HG02970 (cell line): Measurements from ENCODE around the gene SMYD4.
"Not testable (repeated sequence)": the region's sequence is repeated elsewhere in the genome, so short reads cannot be mapped to it uniquely, and the experiment has no call there.

Experiments
- ATAC-seq: cut with Tn5 transposase; IDR thresholded peaks from one replicate; pipeline ENCODE4 v1.9.1; 2021; ENCODE audit warnings: mild to moderate bottlenecking, moderate library complexity, moderate number of reproducible peaks; ENCODE audit not compliant: unreplicated experiment, low FRiP score

Gene SMYD4, protein sequence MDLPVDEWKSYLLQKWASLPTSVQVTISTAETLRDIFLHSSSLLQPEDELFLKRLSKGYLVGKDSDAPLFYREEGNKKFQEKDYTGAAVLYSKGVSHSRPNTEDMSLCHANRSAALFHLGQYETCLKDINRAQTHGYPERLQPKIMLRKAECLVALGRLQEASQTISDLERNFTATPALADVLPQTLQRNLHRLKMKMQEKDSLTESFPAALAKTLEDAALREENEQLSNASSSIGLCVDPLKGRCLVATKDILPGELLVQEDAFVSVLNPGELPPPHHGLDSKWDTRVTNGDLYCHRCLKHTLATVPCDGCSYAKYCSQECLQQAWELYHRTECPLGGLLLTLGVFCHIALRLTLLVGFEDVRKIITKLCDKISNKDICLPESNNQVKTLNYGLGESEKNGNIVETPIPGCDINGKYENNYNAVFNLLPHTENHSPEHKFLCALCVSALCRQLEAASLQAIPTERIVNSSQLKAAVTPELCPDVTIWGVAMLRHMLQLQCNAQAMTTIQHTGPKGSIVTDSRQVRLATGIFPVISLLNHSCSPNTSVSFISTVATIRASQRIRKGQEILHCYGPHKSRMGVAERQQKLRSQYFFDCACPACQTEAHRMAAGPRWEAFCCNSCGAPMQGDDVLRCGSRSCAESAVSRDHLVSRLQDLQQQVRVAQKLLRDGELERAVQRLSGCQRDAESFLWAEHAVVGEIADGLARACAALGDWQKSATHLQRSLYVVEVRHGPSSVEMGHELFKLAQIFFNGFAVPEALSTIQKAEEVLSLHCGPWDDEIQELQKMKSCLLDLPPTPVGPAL

DNA sequence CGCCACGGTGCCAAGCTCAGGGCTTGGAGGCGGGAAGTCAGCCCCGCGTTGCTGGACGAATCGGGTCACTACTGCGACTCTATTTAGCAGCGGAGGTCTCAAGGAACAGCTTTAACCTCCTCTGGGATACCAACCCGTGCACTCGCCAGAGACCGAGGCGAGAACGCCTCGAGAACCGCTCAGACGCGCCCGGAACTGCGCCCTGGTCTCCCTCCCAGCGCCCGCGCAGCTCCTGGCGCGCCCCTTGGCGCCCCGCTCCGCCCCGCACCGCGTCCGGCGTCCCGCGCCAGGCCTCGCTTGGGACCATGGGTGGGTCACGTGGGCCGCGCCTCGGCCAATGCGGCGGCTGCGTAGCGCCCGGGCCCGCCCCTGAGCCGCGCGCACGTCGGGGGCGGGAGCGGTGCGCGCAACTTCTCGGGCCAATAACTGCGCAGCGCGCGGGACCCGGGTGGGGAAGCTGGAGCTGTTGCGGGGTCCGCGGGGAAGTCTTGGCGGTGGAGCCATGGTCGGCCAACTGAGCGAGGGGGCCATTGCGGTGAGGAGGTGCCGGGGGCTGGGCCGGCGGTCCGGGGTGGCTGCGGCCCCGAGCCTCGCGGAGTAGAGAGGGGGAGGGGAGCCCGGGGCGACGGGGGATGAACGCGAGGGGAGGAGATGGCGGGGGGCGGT is at the start of gene SMYD4, which contains the start of gene RPA1:
TSS of gene SMYD4 (minus strand) at position 311 of the 666 bp plus-strand sequence. CDS start 1,908 bp downstream, outside the sequence.
TSS of gene RPA1 (plus strand) at position 414 of the 666 bp plus-strand sequence. CDS start at position 503, 89 bp downstream.
- peak; percentile 82 for ATAC-seq

DNA sequence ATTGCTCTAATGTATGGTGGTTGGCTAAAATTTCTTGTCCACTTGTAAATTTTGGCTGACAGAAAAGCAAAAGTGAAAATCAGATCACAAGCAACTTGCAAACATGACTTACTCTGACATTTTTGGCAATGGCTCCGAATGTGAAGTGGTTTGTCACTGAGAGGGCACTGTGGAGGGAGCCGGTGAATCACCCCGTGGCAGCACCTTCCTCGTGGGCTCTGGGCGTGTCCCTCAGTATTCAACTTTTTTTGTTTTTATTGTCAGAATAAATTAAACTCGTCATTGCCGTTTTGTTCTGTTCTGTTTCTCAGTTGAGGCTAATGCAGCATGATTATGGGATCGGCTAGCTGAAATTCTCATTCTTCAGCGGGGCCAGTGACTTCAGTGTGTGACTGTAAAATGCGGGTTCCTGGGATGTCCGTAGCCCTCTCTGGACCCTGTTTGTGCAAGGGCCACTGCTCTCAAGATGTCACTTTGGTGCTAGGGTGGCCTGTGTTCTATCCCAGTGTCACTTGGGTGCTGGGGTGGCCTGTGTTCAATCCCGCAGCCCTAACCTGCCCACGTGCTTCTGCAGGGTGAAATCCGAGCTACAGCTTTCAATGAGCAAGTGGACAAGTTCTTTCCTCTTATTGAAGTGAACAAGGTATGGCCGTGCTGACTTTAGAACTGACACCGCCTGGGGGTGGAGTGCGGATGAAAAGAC is 48.9 kb upstream of the SMYD4 start:
- no peak for ATAC-seq

DNA sequence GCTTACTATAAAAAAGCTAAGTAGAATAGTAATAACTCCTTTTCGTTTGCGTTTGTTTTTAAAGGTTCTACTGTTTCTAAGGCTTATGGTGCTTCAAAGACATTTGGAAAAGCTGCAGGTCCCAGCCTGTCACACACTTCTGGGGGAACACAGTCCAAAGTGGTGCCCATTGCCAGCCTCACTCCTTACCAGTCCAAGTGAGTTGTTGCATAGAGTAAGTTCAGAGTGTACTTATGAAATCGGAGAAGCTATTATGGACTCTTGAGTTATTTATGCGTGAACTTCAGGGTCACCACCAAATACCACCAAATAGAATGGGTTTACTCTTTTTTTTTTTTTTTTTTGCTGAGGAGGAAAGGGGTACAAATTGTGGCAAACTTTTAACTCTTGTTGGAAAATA is 45.9 kb upstream of the SMYD4 start:
- no peak for ATAC-seq

DNA sequence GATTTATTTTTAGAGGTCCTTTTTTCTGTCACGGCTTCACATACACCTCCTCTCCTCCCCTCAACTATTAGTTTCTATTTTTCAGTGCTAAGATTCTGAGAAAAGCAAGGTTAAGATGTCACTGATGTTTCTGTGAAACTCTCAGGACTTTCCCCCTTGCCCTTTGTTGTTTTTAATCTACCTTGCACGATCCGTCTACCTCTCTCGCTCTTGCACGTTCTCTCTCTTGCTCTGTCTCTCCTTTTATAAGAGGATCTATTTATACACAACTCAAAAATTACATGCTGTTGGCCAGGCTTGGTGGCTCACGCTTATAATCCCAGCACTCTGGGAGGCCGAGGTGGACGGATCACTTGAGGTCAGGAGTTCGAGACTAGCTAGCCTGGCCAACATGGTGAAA is 43.7 kb upstream of the SMYD4 start:
- ATAC-seq = no peak

DNA sequence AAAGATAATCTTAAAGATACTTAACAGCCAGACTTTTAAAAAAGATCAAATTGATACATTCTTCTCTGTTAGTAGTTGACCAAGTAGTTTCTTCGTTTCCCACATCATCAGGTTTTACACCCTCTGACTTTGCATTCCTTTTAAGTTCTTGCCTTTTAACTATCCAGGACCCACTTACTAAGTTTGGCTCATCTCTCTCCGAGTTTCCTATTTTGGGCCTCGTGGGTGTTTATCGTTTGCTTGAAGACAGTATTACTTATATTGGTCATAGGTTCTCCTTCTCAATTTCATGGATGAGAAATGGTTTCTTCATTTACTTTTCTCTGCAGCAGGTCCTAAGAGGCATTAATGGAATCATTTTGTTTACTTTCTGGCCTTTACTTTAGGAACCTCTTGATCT is 43.3 kb upstream of the SMYD4 start:
- ATAC-seq = no peak

DNA sequence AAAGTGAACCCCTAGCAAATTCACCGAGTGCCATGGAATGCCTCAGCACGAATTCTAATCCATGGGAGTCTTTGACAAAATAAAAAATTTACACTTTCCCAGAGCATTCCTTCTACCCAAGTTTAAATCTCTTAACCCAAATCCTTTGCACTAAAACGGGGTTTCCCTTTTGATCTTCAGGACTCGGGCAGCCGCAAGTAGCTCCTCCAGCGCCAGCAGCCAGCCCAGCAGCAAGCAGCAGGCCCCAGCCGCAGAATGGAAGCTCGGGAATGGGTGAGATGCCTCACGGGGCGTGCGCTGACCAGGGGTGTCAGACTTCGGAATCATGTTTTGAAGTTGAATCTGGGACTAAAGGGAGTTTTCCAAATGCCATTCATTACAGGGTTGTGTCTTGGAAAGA is 42.6 kb upstream of the SMYD4 start:
- ATAC-seq = no peak

DNA sequence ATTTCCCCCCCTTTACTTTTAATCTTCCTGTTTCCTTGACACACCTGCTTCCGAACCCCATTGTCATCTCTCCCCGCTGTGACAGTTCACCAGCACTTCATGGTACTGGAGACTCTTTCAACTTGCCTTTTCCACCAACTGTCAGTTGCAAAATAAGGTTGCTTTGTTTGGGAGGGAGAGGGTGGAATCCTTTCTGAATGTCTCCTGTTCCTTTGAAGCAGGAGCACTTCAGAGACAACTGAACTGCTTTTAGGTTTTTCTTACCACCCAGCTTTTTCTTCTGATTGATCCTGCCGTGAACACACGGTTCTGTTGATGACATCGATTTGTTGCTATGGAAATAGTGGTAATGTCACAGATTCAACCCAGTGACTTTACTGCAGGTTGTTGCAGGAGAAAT is 42.1 kb upstream of the SMYD4 start:
- no peak for ATAC-seq

DNA sequence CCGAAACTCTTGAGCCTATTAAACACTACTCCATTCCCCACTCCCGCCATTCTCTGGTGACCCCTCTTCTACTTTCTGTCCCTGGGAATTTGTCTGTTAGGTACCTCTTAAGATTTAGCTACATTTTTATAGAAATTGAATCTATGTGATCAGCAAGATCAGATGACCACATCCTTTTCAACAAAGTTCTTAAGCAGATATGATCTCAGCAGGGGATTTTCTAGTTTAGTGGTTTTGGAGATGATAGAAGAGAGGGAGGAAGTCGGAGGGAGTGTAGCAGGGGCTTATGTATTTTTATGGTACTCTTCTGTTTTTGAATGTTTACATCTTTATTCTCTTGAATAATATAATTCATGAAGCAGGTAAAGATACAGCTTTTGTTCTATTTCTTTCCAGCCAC is 40.9 kb upstream of the SMYD4 start:
- no peak for ATAC-seq

DNA sequence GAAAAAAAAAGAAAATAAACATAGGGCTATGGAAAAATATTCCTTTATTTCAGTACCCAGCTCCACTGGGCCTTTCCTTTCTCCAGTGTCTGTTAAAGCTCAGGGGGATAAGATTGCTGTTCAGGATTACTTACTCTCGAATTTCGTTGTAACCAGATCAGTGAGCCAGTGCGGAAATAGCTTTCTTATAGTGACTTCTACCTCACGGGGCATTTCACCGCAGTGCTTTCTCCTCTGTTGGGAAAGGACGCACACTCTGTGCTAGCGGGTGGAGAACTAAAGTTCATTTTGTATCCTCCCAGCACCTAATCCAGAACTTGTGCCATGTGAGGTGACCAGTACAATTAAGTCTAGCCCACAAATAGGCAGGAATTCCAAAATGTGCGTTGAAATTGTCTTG is 38.4 kb upstream of the SMYD4 start:
- ATAC-seq = no peak

DNA sequence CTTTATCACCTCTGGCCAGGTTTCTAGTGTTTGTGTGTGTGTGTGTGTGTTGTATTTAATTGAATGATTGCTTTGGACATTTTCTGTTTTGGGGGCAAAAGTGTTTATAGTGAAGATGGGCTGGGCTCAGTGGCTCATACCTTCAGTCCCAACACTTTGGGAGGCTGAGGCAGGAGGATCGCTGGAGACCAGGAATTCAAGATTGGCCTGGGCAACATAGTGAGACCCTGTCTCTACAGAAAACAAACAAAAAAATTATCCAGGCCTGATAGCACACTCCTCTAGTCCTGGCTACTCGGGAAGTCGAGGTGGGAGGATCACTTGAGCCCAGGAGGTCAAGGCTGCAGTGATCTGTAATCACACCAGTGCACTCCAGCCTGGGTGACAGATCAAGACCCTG is 37.6 kb upstream of the SMYD4 start:
- ATAC-seq = no peak

DNA sequence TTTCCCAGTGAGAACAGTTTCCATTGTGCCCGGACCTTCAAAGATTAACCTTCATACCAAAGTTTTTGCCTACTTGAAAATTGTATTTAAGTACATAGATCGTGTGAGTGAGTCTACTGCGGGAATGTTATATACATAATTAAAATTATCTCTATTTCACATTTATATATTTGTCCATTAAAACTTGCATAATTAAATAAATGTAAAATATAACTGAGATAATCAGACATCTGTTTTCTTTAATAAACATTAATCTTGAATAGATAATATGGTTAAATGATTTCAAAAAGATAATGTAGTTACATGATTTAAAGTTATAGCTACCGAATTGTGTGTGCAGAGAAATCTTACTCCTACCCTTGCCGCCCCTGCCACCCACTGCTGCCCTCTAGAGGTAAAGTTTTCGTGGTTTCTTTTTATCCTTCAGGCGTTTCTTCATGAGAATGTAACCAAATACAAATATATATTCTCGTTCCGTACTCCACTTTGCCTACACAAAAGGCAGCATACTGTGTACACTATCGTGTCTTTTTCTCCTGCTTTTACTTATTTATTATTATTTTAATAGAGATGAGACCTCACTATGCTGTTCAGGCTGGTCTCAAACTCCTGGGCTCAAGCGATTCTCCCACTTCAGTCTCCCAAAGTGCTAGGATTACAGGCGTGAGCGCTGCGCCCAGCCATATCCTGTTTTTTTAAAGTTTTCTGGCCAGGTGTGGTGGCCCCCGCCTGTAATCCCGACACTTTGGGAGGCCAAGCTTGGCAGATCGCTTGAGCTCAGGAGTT is 35.7 kb upstream of the SMYD4 start:
- ATAC-seq = no peak

DNA sequence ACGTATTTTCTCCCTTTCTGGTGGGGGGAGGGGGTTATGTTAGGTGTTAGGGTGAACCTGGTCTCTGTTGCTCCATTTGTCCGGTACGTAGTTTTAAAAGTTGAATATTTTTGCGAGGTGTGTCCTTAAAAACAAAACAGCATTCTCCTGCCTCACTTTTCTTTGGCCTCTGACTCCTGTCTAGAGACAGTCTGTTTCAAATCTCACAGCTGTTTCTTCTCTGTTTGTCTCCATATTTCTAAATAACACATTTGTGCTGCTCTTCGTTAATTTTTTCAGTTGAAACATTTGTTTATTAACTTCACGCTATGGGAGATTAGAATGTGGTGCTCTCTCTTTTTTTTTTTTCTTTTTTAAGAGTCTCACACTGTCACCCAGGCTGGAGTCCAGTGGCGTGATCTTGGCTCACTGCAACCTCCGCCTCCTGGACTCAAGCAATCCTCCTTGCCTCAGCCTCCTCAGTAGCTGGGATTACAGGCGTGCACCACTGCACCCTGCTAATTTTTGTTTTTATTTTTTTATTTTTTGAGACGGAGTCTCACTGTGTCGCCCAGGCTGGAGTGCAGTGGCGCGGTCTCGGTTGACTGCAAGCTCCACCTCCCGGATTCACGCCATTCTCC is 31.8 kb upstream of the SMYD4 start:
- no peak for ATAC-seq

DNA sequence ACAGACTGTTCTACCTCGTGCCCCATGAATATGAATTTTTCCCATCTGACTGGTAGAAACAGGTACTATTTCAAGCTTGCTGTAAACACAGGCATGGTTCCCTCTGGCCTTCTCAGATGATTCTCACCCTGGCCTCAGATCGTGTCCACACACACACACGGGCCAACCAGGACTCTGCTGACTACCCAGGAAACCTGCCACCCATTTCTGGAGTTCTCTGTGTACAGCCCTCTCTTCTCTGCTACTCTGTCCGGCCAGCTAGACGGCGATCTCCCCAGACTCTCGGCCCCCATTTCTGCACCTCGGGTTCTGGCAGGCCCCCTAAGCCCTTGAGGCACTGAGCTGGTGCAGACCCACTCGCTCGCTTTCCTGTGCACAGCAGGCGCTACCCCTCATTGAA is 31.3 kb upstream of the SMYD4 start:
- ATAC-seq = no peak

DNA sequence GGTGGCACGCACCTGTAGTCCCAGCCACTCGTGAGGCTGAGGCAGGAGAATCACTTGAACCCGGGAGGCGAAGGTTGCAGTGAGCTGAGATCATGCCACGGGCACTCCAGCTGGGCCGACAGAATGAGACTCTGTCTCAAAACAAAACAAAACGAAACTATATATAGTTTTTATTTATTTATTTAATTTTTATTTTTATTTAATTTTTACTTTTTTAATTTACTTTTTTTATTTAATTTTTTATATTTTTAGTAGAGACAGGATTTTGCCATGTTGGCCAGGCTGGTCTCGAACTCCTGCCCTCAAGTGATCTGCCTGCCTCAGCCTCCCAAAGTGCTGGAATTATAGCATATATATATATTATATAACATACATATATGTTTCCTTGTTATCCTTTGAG is 26.8 kb upstream of the SMYD4 start:
- ATAC-seq = not testable (repeated sequence)

DNA sequence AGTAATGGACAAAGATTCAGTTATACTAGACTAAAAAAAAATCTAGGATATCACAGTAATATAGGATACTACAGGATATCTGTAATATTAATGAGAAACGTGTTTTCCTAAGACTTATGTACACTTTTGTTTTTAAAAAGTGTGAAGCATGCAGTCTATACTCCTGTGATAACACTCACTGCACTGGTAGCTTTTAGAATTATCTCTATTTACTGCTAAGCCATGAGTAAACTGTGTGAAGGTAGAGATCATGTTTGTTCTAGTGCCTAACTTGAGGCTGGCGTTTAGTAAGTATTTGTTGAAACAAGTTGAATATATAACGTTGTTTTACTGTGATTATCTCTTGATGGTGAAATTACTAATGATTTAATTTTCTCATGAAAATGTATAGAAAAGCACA is 24.0 kb upstream of the SMYD4 start:
- no peak for ATAC-seq

DNA sequence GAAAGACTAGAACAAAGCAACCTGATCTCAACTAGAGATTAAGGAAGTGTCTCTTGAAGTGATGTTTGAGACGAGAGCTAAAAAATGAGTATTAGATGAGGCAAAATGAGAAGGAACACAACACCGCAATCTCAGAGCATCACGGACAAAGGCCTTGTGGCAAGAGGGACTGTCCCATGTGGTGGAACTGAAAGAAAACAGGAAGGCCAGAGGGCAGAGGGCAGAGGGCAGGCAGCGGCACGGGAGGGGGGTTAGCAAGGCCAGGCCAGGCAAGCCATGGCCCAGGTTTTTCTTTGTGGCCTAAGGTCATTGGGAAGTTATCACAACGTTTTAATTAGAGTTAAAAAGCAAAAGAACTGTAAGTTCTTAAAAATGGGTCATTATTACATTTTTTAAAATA is 22.6 kb upstream of the SMYD4 start:
- ATAC-seq = no peak

DNA sequence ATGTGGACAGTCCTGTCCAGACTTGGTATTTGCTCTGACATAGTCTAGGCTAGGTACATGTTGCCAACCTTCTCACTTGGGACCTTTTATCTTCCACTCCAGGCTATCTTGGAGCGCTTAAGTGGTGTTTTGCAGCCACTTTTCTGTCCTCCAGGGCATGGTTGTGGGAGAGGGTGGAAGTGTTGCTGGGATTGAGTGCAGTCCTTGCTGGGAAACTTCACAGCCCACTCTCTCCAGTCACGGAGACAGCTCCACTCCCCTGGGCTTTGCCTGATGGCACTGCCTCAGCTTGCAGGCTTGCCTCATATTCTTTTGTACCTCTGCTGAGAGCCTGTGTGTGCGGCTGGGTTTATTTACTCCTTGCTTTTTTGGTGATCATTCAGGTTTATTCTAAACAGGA is 17.5 kb upstream of the SMYD4 start:
- ATAC-seq = no peak

DNA sequence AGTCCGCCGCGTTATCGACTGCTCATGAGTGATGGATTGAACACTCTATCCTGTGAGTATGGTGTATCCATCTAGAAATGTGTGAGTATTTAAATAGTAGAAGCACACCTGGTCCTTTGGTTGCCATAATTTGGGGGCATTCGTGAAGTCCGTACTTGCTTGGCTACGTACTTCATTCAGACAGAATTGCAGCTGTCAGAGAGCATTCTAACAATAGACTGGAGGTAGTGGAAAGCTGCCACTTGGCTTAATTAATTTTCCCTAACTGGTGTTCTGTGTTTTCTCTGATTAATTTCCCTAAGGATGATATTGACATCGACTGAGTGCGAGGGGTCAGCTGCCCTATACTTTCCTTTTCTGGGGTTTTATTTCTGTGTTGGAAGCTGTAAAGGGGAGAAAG is 14.2 kb upstream of the SMYD4 start:
- no peak for ATAC-seq

DNA sequence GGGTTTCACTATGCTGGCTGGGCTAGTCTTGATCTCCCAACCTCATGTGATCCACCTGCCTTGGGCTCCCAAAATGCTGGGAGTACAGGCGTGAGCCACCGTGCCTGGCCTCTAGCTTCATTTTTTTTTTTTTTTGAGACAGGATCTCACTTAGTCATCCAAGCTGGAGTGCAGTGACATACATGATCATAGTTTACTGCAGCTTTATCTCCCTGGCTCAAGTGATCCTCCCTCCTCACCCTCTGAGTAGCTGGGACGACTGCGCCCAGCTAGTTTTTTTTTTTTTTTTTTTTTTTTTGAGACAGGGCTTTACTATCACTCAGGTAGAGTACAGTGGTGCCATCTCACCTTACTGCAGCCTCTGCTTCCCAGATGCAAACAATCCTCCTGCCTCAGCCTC is 9.8 kb upstream of the SMYD4 start:
- no peak for ATAC-seq
